SU-DHL-6 (cell line): ENCODE data around the gene POU2F3.

Source experiments
- H2AFZ ChIP-seq: fragments of 200-600 bp; sonication (generic); 2 replicates; pipeline ENCODE4 v1.6.1; 2014; ENCODE audit warnings: low read depth, mild to moderate bottlenecking, moderate library complexity, mixed read lengths, antibody characterized with exemption, low read length; ENCODE audit not compliant: severe bottlenecking
- H3F3A ChIP-seq: fragments of 200-600 bp; shearing (Covaris generic); 2 replicates; pipeline ENCODE4 v1.6.0; 2016; ENCODE audit warnings: antibody characterized with exemption, mild to moderate bottlenecking; ENCODE audit not compliant: insufficient read depth
- H3K27ac ChIP-seq: fragments of 200-600 bp; sonication (generic); 2 replicates; pipeline ENCODE4 v1.5.1; 2016; ENCODE audit warnings: low read depth, mild to moderate bottlenecking, low read length, moderate library complexity, mixed read lengths
- H3K27me3 ChIP-seq: fragments of 200-600 bp; sonication (generic), shearing (Covaris generic); 2 replicates; pipeline ENCODE4 v1.6.0; 2014; ENCODE audit warnings: mild to moderate bottlenecking, low read length
- H3K36me3 ChIP-seq: fragments of 200-600 bp; sonication (generic); 2 replicates; pipeline ENCODE4 v1.6.1; 2014; ENCODE audit warnings: mild to moderate bottlenecking, low read length, mixed read lengths
- H3K4me2 ChIP-seq: fragments of 300-600, 200-600 bp; shearing (Covaris generic), sonication (generic); 2 replicates; pipeline ENCODE4 v1.6.0; 2014; ENCODE audit warnings: low read length, low read depth, mild to moderate bottlenecking; ENCODE audit not compliant: poor library complexity, severe bottlenecking
- H3K4me3 ChIP-seq: fragments of 200-600 bp; sonication (generic); 2 replicates; pipeline ENCODE4 v1.5.1; 2014; ENCODE audit warnings: antibody characterized with exemption, low read length, mild to moderate bottlenecking, mixed read lengths; ENCODE audit not compliant: insufficient read depth, poor library complexity, severe bottlenecking
- H3K79me2 ChIP-seq: fragments of 200-600 bp; sonication (generic); 2 replicates; pipeline ENCODE4 v1.6.1; 2014; ENCODE audit warnings: mild to moderate bottlenecking, low read length, moderate library complexity; ENCODE audit not compliant: insufficient read depth
- H3K9ac ChIP-seq: fragments of 200-600 bp; sonication (generic); 2 replicates; pipeline ENCODE4 v1.7.0; 2014; ENCODE audit warnings: mild to moderate bottlenecking, low read length
- H3K9me2 ChIP-seq: fragments of 200-600 bp; sonication (generic); replicated peaks from 2 replicates; pipeline ENCODE4 v1.6.1; 2014; ENCODE audit warnings: low read length; ENCODE audit not compliant: insufficient read depth
- H3K9me3 ChIP-seq: fragments of 200-600 bp; sonication (generic); 2 replicates; pipeline ENCODE4 v1.6.1; 2014; ENCODE audit warnings: low read length, mixed read lengths; ENCODE audit not compliant: insufficient read depth
- H4K20me1 ChIP-seq: fragments of 200-600 bp; sonication (generic); 2 replicates; pipeline ENCODE4 v1.6.1; 2014; ENCODE audit warnings: low read depth, mild to moderate bottlenecking, antibody characterized with exemption, low read length, moderate library complexity, mixed read lengths
- EZH2phosphoT487 ChIP-seq: fragments of 200-600 bp; sonication (generic), shearing (Covaris generic); conservative IDR thresholded peaks from 2 replicates; pipeline ENCODE4 v1.6.1; 2018; ENCODE audit warnings: mild to moderate bottlenecking, antibody characterized with exemption, low read length, moderate library complexity, mixed read lengths
- TF ChIP-seq, protein P1 (sequence below): fragments of 200-600 bp; sonication (generic); IDR thresholded peaks from one replicate; pipeline ENCODE4 v1.5.1; 2017; ENCODE audit warnings: antibody characterized with exemption, mild to moderate bottlenecking, low read length, moderate library complexity; ENCODE audit not compliant: insufficient read depth, poor library complexity, severe bottlenecking

The POU2F3 gene

DNA sequence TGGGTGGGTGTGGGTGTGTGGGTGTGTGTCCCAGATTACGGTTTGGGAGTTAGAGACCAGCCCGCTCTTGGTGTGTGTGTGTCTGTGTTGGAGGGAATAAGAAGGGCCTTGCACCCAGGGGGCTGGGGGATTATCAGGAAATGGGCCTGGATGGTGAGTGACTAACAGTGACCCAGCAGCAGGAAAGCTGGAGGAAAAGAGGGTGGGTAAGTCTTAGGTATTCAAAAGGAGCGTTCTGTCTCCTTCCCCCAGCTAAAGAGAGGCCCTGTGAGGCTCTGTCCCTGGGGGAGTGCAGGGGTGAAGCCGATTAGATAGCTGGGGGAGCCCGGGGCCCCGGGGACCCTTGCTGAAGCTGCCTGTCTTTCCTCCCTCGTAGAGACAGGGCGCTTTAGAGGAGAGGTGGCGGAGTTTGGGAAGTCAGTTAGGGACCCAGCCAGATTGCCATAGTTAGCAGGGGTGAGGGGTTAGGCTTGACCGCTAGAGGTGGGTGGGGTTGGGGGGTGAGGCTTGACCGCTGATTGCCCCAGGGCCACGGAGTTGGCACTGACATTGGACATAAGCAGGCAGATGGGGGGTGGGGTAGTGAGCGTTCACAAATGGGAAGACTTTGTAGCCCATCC, 27.6 kb upstream of the POU2F3 start:
- Histone ChIP-seq H3K9me2 (no peaks in the 10 kb centered on the region), H3K79me2 (no peaks in the 10 kb centered on the region), H3F3A (no peaks in the 10 kb centered on the region), H3K9me3 (no peaks in the 10 kb centered on the region), H2AFZ (no peak overlapping the region), H3K9ac (no peak overlapping the region), H3K4me2 (no peak overlapping the region), H3K27me3 (no peaks in the 10 kb centered on the region), H4K20me1 (no peaks in the 10 kb centered on the region), H3K27ac (no peak overlapping the region), H3K36me3 (no peaks in the 10 kb centered on the region), H3K4me3 (no peak overlapping the region)
- no peak for TF ChIP-seq EZH2phosphoT487

GRCh38 chr11:120212926-120213325, 27.0 kb upstream of the POU2F3 start:
- Histone ChIP-seq H3K36me3 (no peaks in the 10 kb centered on the region), H3K27me3 (no peaks in the 10 kb centered on the region), H3K9me2 (no peaks in the 10 kb centered on the region), H4K20me1 (no peaks in the 10 kb centered on the region), H3K4me2 (no peak overlapping the region), H3K9me3 (no peaks in the 10 kb centered on the region), H3F3A (no peaks in the 10 kb centered on the region), H3K79me2 (no peaks in the 10 kb centered on the region), H2AFZ (no peak overlapping the region), H3K9ac (no peak overlapping the region), H3K27ac (no peak overlapping the region), H3K4me3 (no peak overlapping the region)
- TF ChIP-seq, protein P1, sequence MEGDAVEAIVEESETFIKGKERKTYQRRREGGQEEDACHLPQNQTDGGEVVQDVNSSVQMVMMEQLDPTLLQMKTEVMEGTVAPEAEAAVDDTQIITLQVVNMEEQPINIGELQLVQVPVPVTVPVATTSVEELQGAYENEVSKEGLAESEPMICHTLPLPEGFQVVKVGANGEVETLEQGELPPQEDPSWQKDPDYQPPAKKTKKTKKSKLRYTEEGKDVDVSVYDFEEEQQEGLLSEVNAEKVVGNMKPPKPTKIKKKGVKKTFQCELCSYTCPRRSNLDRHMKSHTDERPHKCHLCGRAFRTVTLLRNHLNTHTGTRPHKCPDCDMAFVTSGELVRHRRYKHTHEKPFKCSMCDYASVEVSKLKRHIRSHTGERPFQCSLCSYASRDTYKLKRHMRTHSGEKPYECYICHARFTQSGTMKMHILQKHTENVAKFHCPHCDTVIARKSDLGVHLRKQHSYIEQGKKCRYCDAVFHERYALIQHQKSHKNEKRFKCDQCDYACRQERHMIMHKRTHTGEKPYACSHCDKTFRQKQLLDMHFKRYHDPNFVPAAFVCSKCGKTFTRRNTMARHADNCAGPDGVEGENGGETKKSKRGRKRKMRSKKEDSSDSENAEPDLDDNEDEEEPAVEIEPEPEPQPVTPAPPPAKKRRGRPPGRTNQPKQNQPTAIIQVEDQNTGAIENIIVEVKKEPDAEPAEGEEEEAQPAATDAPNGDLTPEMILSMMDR: no peak
- no peak for TF ChIP-seq EZH2phosphoT487

- Histone ChIP-seq H3K27ac (no peak overlapping the region), H3K9ac (no peak overlapping the region), H3K4me2 (no peak overlapping the region), H3K9me3 (no peaks in the 10 kb centered on the region), H3K9me2 (no peaks in the 10 kb centered on the region), H4K20me1 (no peaks in the 10 kb centered on the region), H3K36me3 (no peaks in the 10 kb centered on the region), H2AFZ (no peak overlapping the region), H3K27me3 (no peaks in the 10 kb centered on the region), H3K79me2 (no peaks in the 10 kb centered on the region), H3F3A (no peaks in the 10 kb centered on the region), H3K4me3 (no peak overlapping the region)
- TF ChIP-seq, protein P1: no peak
- TF ChIP-seq EZH2phosphoT487: no peak
Observed at GRCh38 chr11:120214581-120214980, 25.4 kb upstream of the POU2F3 start.

DNA sequence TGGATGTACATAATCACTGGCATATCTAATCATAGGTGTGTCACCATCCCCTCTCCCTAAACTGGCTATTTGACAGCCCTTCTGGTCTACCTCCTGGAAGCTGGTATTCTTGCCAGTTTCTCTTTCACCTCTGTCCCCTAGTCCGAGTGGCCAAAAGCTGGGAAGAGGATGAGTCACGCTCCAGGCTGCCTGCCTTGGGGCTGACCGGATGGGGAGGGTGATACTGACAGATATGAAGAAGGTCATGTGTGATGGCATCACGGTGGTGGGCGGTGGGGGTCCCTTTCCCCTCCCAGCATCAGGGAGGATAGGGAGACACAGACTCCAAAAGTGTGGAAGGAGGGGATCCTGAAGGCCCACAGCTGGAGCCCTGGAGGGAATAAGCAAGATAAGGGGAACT, 24.3 kb upstream of the POU2F3 start:
- no peaks in the 10 kb centered on the region for H3K79me2 ChIP-seq
- H3F3A ChIP-seq: no peaks in the 10 kb centered on the region
- no peak overlapping the region for H3K27ac ChIP-seq
- H3K9me2 ChIP-seq: no peaks in the 10 kb centered on the region
- H3K4me2 ChIP-seq: no peak overlapping the region
- no peaks in the 10 kb centered on the region for H4K20me1 ChIP-seq
- no peaks in the 10 kb centered on the region for H3K27me3 ChIP-seq
- no peak overlapping the region for H3K9ac ChIP-seq
- TF ChIP-seq, protein P1: no peak
- no peak for TF ChIP-seq EZH2phosphoT487
- no peak overlapping the region for H3K4me3 ChIP-seq
- H2AFZ ChIP-seq: no peak overlapping the region
- no peaks in the 10 kb centered on the region for H3K9me3 ChIP-seq
- H3K36me3 ChIP-seq: no peaks in the 10 kb centered on the region
